Measurements from ENCODE around the gene GPC1.

The GPC1 gene

GRCh38 chr2:240388471-240389301 is 46.8 kb upstream of the GPC1 start:
- ChIA-PET CTCF (interaction anchor here (0.5 to 1.1 kb wide), 2 partner anchors 125 to 743 kb away, joined by 3 to 4 read pairs; no protein-coding TSS in a partner anchor), POLR2A (no interaction called here)
- Histone ChIP-seq H3K36me3 (ENCODE audit: control insufficient read depth in 2 of 2, insufficient read depth in 1 of 2, low read length in 2 of 2) (no peaks in the 10 kb centered on the region), H3K27ac (ENCODE audit: extremely low read depth, low read depth, low read length) (no peak overlapping the region), H3K9me3 (ENCODE audit: control insufficient read depth, insufficient read depth, low read depth, low read length) (no peaks in the 10 kb centered on the region), H3K4me1 (ENCODE audit: control insufficient read depth, insufficient read depth, low read length) (no peaks in the 10 kb centered on the region), H3K4me3 (ENCODE audit: low read depth, low read length) (no peak overlapping the region)
- no peak for TF ChIP-seq ZNF501 (tag by site-specific recombination; IDR thresholded peaks at IDR 0.05)
- no peak for TF ChIP-seq SP7 (tag by site-specific recombination; IDR thresholded peaks at IDR 0.05)
- TF ChIP-seq ZNF433 (tag by site-specific recombination; IDR thresholded peaks at IDR 0.05; ENCODE audit: low read depth), result no peak
- no peak for TF ChIP-seq ZNF571 (tag by site-specific recombination; IDR thresholded peaks at IDR 0.05)
- TF ChIP-seq ZNF707 (tag by site-specific recombination; IDR thresholded peaks at IDR 0.05), result no peak
- no peak for TF ChIP-seq RBAK (tag by site-specific recombination; IDR thresholded peaks at IDR 0.05)
- TF ChIP-seq ZNF394 (tag by site-specific recombination; IDR thresholded peaks at IDR 0.05; ENCODE audit: borderline replicate concordance), result no peak
- no peak for TF ChIP-seq ZNF133 (tag by site-specific recombination; IDR thresholded peaks at IDR 0.05)
- TF ChIP-seq ZNF223 (tag by site-specific recombination; IDR thresholded peaks at IDR 0.05), result no peak
- no peak for TF ChIP-seq HIC1 (tag by site-specific recombination; IDR thresholded peaks at IDR 0.05)
- TF ChIP-seq FEZF1 (tag by site-specific recombination; IDR thresholded peaks at IDR 0.05), result no peak
- no peak for TF ChIP-seq AEBP2 (tag by site-specific recombination; IDR thresholded peaks at IDR 0.05; ENCODE audit: borderline replicate concordance)
- TF ChIP-seq TCF7L2 (IDR thresholded peaks at IDR 0.05; ENCODE audit: borderline replicate concordance, low read depth, low read length), result no peak
- no peak for TF ChIP-seq ZNF555 (tag by site-specific recombination; conservative IDR thresholded peaks at IDR 0.05)

- Histone ChIP-seq H3K9me3 (ENCODE audit: control insufficient read depth, insufficient read depth, low read depth, low read length) (no peaks in the 10 kb centered on the region), H3K36me3 (ENCODE audit: control insufficient read depth in 2 of 2, insufficient read depth in 1 of 2, low read length in 2 of 2) (no peaks in the 10 kb centered on the region), H3K27ac (ENCODE audit: extremely low read depth, low read depth, low read length) (no peak overlapping the region), H3K4me3 (ENCODE audit: low read depth, low read length) (no peak overlapping the region), H3K4me1 (ENCODE audit: control insufficient read depth, insufficient read depth, low read length) (no peaks in the 10 kb centered on the region)
- ChIA-PET POLR2A (no interaction called here), CTCF (no interaction called here)
- TF ChIP-seq ZNF549 (tag by site-specific recombination; IDR thresholded peaks at IDR 0.05), result no peak
Observed at GRCh38 chr2:240389302-240389805, 46.1 kb upstream of the GPC1 start.

- POLR2A ChIA-PET, result no interaction called here
- H3K4me1 ChIP-seq (ENCODE audit: control insufficient read depth, insufficient read depth, low read length), result no peaks in the 10 kb centered on the region
- no peak for TF ChIP-seq INSM2 (tag by site-specific recombination; IDR thresholded peaks at IDR 0.05)
- H3K9me3 ChIP-seq (ENCODE audit: control insufficient read depth, insufficient read depth, low read depth, low read length), result no peaks in the 10 kb centered on the region
- CTCF ChIA-PET, result no interaction called here
- no peak overlapping the region for H3K27ac ChIP-seq (ENCODE audit: extremely low read depth, low read depth, low read length)
- H3K4me3 ChIP-seq (ENCODE audit: low read depth, low read length), result no peak overlapping the region
- no peaks in the 10 kb centered on the region for H3K36me3 ChIP-seq (ENCODE audit: control insufficient read depth in 2 of 2, insufficient read depth in 1 of 2, low read length in 2 of 2)
Observed at GRCh38 chr2:240390091-240391073, 45.1 kb upstream of the GPC1 start.

Data from HEK293 (cell line).